ENCODE data around the gene MSMO1. TPM values are rescaled to one million over a fixed set of nuclear protein-coding genes. Genes with fewer than 3 reads are reported as not detected.

MSMO1 gene
- total RNA-seq, 2 experiments from 2014 or later = 95.1 to 101 TPM

Other genes starting within 250 kb of the MSMO1 start
- gene TMEM192, start 214.8 kb upstream of the MSMO1 start, total RNA-seq = 1 to 10 TPM; 6.2 to 6.4 TPM
- 10 to 100 TPM; 27.4 to 28.6 TPM for gene KLHL2, start 120.1 kb upstream of the MSMO1 start, total RNA-seq
- gene CPE, start 51.3 kb downstream of the MSMO1 start, total RNA-seq = not detected

Data from activated CD4-positive, alpha-beta memory T cell treated with anti-CD3 and anti-CD28 coated beads, Interleukin-2, amount 10 ng/mL, durations not matched to agents 7 days and 5 days (primary cell).